GM19438 (cell line): ENCODE measurements around the gene CBX1.
A peak's percentile ranks its signal among the peaks of the same experiment; 100 is the strongest.

ENCODE experiments used
- ATAC-seq: cut with Tn5 transposase; IDR thresholded peaks from one replicate; pipeline ENCODE4 v1.9.1; 2021; ENCODE audit warnings: low read depth; ENCODE audit not compliant: unreplicated experiment

The CBX1 gene

DNA sequence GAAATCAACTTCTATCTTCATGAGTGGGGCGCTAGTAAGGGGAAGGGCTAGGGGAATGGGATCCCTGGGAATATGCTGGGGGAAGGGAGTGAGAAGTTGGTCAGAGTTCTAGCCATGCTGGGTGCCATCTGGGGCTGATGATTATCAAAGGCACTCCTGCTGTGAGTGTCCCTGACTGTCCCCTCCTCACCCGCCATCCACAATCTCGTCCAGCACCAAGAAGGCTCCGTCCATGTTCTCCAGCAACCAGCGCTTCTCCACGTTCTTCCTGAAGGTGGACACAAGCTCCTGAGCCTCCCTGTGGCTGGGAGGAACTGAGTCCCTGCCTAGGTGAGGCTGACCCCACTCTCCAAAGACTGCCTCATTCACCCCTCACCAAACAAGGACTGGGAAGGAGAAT, 69.3 kb downstream of the CBX1 start:
- no peak for ATAC-seq

DNA sequence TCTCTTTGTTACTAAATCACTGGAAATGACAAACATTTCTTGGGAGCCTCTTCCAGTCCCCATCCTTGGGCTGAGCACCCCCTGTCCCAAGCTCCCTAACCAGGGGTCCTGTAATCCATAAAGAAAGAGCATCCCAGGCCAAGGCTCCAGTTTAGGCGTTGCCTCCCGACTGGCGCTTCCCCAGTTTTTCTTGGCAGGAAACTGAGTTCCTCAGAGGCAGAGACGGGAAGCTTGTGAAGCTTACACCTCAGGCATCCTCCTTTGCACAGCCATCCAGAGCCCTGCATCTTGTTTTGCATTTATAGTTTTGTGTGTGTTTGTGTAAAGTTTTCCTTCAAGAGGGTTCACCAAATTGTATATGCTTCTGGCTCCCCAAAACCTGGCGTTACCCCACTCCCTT, 70.7 kb downstream of the CBX1 start:
- ATAC-seq: no peak

- no peak for ATAC-seq
These were observed 72.5 kb downstream of the CBX1 start for GRCh38 chr17:48028736-48029135.

DNA sequence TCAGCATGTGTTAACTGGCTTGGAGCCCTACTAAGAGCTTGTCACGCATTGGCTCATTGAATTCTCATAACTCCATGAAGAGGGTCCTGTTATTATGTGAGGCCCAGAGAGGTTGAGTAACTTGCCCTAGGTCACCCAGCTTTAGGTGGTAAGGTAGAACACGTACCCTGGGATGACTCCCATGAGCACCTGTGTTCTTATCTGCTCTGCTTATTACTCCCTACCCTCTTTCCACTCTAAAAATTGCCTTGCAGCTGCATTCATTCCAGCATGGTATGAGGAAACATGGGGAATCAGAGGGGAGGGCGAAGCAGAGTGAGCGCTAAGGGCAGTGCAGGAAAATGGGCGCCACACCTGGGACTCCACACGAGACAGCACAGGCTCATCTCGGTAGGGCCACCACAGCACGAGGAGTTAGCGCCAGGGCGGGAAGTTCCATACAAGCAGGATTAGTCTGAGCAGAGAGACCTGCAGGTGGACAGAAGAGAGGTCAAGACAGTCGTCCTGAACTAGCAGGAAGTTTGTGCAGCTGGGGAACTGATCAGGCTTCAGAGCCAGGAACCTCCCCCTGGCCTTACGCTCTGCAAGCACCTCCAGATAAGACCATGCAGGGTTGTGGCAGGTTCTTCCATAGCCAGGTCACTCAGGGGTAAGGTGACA, 73.8 kb downstream of the CBX1 start:
- no peak for ATAC-seq

DNA sequence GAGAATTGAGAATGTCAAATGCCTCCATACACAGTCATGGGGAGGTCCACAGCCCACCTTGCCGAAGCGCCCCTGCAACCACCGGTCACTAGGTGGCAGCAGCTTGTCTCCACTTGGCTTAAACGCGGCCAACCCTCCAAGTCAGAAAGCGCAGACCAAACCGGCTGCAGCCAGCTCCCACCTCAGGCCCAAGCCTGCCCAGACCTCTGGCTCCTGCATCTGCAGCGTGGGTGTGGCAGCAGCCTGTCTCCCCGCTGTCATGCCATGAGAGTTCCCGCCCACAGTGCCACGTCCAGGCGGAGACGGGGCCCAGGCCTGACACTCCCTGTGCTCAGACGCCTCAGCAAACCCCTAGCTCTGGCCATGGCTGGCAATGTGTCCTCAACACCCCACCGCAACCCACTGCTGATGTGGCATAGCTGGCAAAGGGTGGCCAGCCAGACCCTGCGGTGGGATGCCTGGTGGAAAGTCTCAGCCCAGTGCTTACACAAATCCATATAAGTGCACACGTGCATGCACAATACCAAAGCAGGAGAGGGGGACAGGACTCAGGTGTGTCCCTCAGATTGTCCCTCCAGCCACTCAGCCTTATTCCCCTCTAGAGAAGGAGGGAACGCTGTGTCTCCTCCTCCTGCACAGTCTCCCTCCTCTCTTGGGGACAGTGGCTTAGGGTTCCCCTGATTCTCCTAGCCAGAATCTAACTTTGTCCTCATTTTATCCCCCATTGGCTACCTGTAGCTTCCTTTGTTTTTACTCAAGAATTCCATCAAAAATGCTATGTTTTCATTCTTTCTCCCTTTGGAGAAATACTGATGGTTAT, 74.6 kb downstream of the CBX1 start:
- no peak for ATAC-seq

- no peak for ATAC-seq
These were observed 75.3 kb downstream of the CBX1 start for GRCh38 chr17:48025904-48026501.

DNA sequence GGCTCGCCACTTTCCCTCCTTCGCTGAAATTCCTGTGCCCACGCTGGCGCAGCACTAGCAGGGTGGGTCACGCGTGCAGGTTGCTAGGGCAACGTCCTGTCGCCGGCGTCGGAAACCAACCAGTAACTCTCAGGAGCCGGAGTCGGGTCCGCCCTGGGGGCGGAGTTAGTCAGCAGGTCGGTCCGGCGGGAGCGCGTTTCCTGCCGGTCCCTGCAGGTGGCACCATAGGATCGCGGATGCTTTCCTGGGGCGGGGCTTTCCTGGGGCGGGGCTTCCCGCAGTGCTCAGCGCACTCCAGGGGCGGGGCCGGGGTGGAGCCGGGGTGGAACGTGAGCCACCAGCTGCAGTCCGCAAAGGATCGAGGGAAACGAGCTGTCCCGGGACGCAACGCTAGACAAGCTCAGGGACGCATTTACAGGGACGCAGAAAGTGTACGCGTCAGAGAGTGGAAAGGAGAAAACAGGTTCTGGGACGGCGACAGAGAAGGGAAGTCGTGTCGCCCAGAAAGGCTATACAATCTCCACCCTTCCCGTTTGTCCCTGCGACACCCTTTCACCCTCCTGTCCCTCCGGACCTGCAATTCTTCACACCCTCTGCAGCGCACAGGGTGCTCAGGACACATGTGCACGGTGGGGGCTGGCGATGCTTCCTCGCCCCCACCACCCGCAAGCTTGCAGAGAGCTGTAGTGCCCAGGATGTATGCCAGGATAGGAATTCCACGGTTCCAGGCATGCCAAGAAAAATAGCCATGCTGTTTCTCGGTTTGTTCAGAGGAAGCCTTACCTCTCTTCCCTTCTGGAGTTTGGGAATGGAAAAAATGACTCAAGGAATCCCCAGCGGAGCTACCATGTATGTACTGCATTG, 76.0 kb downstream of the CBX1 start:
- peak; percentile 73 for ATAC-seq

- no peak for ATAC-seq
These were observed 76.9 kb downstream of the CBX1 start for GRCh38 chr17:48024149-48025039.

GRCh38 chr17:48023400-48024148, 77.7 kb downstream of the CBX1 start:
- no peak for ATAC-seq

DNA sequence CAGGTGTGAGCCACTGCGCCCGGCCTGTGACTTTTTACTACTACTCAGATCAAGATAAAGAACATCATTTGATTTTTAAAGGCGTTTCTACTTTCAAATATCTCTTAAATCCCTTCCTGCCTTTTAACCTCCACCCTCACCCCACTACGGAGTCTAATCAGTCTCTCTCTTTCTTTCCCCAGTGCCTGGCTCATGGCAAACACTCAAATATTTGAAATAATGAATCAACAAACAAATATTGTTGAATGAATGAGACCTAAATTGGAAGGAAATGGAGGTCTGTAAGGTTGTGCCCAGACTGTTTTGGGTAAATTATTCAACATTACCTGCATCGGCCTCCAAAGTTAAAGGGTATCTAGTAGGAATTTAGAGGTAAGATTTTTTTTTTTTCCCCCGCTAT, 78.4 kb downstream of the CBX1 start:
- ATAC-seq: no peak

- ATAC-seq: no peak
These were observed 79.3 kb downstream of the CBX1 start for GRCh38 chr17:48021934-48022333.
